Cardiac muscle cell (in vitro differentiated cells and primary cell): ENCODE data around the gene BCAR3. TPM values are rescaled to one million over a fixed set of nuclear protein-coding genes. Genes with fewer than 3 reads are reported as not detected.
"Not testable (repeated sequence)": the region's sequence is repeated elsewhere in the genome, so short reads cannot be mapped to it uniquely, and the experiment has no call there.

Source experiments
- DNase-seq, 2 donors: peaks; one replicate each; pipeline versions ENCODE4 v3.0.0 to v3.0.0-alpha.2; 2010 to 2017; ENCODE audit warnings: low read depth in 1 of 2, low spot score in 1 of 2
- H3K27ac ChIP-seq: fragments of 200-600 bp; sonication (generic); 2 replicates; pipeline ENCODE4 v1.5.1; 2016
- H3K27me3 ChIP-seq: fragments of 200-600 bp; sonication (generic); 2 replicates; pipeline ENCODE4 v1.6.0; 2016; ENCODE audit warnings: control low read depth
- H3K36me3 ChIP-seq: fragments of 200-600 bp; sonication (generic); 2 replicates; pipeline ENCODE4 v1.5.1; 2016; ENCODE audit warnings: control low read depth
- H3K4me1 ChIP-seq: fragments of 200-600 bp; sonication (generic); 2 replicates; pipeline ENCODE4 v1.8.1; 2017; ENCODE audit warnings: low read depth, mild to moderate bottlenecking, mixed run types
- H3K4me3 ChIP-seq: fragments of 200-600 bp; sonication (generic); 2 replicates; pipeline ENCODE4 v1.5.1; 2016; ENCODE audit warnings: mild to moderate bottlenecking
- H3K9me3 ChIP-seq: fragments of 200-600 bp; sonication (generic); 2 replicates; pipeline ENCODE4 v1.5.1; 2017; ENCODE audit warnings: low read depth, mild to moderate bottlenecking, control low read depth
- polyA plus RNA-seq: library from polyadenylated mRNA; unstranded; fragments of >200 nt; fragmentation: Nextera tagmentation; extraction: Ambion mirVana; gene quantifications from 2 replicates; pipeline ENCODE4 v1.2.1, GENCODE V29; 2016
- total RNA-seq: library from RNA; depleted of rRNA; stranded (reverse); fragments of >200 nt; gene quantifications from 2 replicates; pipeline ENCODE4 v1.2.3, GENCODE V29; 2016
- TF ChIP-seq, protein P1 (sequence below): IDR thresholded peaks from 2 replicates; pipeline ENCODE4 v1.5.1; 2012; ENCODE audit warnings: low read depth, mild to moderate bottlenecking, low read length

The BCAR3 gene
- total and polyA plus RNA-seq, 2 experiments from 2014 or later = 1.5 to 4.5 TPM

DNA sequence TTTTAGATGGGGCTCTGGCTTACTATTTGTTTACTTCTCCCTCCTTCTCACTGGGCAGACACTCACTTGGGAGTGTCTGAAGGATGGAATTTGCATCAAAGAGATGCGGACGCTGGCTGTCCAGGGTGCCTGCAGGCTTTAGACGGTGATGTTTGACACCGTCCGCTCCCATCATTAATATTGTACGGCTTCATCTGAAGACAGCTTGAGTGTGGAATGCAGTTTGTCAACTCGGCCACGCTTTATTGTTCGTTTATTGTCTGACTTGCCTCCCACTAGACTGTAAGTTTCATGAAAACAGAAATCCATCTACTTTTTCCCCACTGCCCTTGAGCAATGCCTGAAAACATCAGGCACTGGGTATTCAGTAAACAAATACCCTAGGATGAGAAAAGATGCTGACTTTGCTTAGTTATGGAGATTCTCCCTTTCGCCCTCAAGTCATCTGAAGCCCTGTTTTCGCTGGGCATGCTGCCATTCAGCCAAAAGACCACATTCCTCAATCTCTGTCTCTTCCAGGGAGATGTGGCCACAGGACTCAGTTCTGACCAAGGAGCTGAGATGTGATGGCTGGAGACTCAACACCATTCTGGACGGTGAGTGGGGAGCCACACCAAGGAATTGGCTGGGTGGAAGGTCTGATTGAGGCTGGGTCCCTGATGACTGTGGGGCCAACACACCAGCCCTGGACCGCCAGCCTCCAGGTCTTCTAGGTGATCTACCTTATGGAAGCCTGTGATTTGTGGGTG lies 87.6 kb downstream of the BCAR3 start:
- Histone ChIP-seq H3K36me3 (no peaks in the 10 kb centered on the region), H3K9me3 (no peaks in the 10 kb centered on the region), H3K27ac (no peak overlapping the region), H3K4me1 (no peaks in the 10 kb centered on the region), H3K4me3 (no peak overlapping the region), H3K27me3 (peaks cover 84% of the 10 kb centered on the region)
- TF ChIP-seq, protein P1, sequence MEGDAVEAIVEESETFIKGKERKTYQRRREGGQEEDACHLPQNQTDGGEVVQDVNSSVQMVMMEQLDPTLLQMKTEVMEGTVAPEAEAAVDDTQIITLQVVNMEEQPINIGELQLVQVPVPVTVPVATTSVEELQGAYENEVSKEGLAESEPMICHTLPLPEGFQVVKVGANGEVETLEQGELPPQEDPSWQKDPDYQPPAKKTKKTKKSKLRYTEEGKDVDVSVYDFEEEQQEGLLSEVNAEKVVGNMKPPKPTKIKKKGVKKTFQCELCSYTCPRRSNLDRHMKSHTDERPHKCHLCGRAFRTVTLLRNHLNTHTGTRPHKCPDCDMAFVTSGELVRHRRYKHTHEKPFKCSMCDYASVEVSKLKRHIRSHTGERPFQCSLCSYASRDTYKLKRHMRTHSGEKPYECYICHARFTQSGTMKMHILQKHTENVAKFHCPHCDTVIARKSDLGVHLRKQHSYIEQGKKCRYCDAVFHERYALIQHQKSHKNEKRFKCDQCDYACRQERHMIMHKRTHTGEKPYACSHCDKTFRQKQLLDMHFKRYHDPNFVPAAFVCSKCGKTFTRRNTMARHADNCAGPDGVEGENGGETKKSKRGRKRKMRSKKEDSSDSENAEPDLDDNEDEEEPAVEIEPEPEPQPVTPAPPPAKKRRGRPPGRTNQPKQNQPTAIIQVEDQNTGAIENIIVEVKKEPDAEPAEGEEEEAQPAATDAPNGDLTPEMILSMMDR = no peak
- DNase-seq = no peak

DNA sequence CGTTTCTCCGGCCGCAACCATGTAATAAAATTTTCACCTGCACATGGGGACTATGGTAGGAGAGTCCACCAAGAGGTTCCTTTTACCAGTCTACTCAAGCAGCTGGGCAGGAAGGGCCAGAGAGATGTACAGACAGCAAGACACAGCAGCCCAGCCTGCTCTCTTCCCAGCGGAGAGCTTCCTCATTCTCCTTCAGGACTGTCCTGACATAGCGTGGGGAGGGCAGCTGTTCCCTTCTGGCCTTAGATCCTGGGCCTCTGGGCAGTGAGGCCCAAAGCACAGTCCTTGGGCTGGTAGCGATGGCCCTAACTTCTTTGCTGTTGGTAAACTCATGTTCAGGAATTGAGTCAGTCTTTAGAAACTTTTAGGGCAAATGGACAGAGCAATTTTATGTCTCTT lies 89.1 kb downstream of the BCAR3 start:
- H3K4me1 ChIP-seq = no peaks in the 10 kb centered on the region
- TF ChIP-seq, protein P1 = no peak
- H3K9me3 ChIP-seq = no peaks in the 10 kb centered on the region
- H3K27me3 ChIP-seq = peaks cover 84% of the 10 kb centered on the region
- H3K4me3 ChIP-seq = no peak overlapping the region
- H3K36me3 ChIP-seq = no peaks in the 10 kb centered on the region
- DNase-seq = no peak
- no peak overlapping the region for H3K27ac ChIP-seq

DNA sequence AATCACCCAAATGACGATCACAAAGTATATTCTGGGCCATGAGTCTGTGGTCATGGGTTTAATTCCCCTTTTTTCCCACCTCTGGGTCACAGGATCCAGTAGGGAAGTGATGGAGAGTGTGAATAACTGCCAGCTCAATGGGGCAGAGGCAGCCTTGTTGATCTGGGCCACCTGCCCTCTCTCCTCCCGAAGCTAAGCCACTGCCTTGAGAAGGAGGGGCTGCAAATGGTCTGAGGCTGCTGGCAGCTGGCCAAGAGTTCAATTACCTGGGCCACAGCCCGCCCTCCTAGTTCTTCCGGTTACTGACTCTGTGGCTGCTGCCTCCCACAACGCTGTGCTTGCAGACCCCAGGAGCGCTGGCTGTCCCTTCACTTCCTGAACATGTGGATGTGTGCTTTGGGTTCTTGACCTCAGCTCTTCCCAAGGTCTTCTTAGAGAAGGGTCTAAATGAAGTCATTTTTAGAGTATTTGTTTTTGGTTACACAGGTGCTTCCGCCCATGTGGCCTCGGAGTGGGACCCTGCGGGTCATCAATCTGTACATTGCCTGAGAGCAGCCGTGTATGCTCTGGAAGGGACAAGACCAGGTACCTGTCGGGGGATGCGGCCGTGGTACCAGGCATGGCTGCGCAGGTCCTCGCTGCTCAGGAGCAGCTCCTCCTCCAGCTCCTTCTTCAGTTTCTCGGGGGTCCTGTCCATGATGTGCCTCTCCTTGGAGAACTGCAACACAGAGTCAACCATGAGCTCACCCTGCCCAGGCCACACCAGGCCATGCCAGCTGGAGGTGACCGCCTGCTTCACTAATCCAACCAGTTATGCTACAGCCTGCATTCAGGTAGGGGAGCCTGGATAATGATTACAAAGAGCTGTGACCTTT lies 89.7 kb downstream of the BCAR3 start:
- Histone ChIP-seq H3K27me3 (peaks cover 83% of the 10 kb centered on the region), H3K4me3 (no peak overlapping the region), H3K36me3 (no peaks in the 10 kb centered on the region), H3K4me1 (no peaks in the 10 kb centered on the region), H3K27ac (no peak overlapping the region), H3K9me3 (no peaks in the 10 kb centered on the region)
- no peak for DNase-seq
- TF ChIP-seq, protein P1 = no peak

DNA sequence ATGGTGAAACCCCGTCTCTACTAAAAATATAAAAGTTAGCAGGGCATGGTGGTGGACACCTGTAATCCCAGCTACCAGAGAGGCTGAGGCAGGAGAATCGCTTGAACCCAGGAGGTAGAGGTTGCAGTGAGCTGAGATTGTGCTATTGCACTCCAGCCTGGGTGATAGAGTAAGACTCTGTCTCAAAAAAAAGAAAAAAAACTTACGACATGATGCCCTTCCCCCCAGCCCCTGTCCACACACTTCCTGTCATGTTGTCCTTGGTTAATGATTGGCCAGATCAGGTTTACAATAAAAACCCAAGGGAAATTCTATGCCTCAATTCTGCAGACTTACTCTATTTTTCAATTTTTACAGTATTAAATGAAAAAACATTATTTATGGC lies 90.4 kb downstream of the BCAR3 start:
- DNase-seq, H3K36me3 ChIP-seq, H3K9me3 ChIP-seq, H3K27ac ChIP-seq, H3K4me3 ChIP-seq, H3K4me1 ChIP-seq: not testable (repeated sequence)
- H3K27me3 ChIP-seq = peaks cover 77% of the 10 kb centered on the region

DNA sequence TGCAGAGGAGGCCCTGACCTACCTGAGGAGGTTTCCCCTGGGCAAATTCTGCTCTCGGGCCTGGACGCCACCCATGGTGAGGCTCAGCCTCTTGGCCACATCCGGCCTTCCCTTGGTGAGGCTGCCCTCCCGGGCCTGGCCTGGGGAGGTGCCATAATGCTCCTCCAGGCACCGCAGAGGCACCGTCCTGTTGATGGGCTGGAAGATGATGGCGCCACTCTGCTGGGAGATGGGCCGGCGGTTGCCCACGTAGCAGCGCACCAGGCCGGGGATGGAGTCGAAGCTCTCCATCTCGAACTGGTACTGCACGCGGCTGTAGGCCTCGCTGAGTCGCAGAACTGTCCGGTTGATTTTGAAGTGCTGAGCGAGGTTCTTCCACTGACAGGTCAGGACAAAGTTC lies 92.7 kb downstream of the BCAR3 start:
- Histone ChIP-seq H3K4me3 (no peak overlapping the region), H3K9me3 (no peaks in the 10 kb centered on the region), H3K27ac (no peak overlapping the region), H3K27me3 (peaks cover 54% of the 10 kb centered on the region), H3K4me1 (peaks cover 7% of the 10 kb centered on the region), H3K36me3 (no peaks in the 10 kb centered on the region)
- DNase-seq = no peak
- TF ChIP-seq, protein P1 = no peak

DNA sequence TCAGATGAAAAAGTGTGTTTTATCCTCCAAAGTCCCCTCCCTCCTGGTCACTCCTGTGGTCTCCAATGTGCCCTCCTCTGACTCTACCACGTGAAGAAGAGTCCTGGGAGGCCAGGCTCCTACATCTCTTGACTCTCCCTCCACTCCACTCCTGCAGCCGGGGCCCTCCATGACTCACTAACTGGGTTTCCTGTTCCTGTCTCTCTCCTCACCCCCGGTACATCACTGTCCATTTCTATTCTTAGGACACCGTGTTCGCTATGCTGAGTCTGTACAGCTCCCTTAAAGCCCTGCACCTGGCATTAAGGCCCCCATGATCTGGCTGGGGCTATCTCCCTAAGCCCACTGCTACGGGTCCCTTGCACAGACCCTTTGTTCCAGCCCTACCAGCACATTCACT lies 93.4 kb downstream of the BCAR3 start:
- Histone ChIP-seq H3K9me3 (no peaks in the 10 kb centered on the region), H3K27ac (no peak overlapping the region), H3K27me3 (peaks cover 59% of the 10 kb centered on the region), H3K36me3 (no peaks in the 10 kb centered on the region), H3K4me3 (no peak overlapping the region), H3K4me1 (peaks cover 7% of the 10 kb centered on the region)
- TF ChIP-seq, protein P1 = no peak
- peak in 1 of 2 donors; percentile 62 for DNase-seq
